HG02970 (cell line): ENCODE measurements around the gene DNAI4.
"Not testable (repeated sequence)": the region's sequence is repeated elsewhere in the genome, so short reads cannot be mapped to it uniquely, and the experiment has no call there.

Source experiments
- ATAC-seq: cut with Tn5 transposase; IDR thresholded peaks from one replicate; pipeline ENCODE4 v1.9.1; 2021; ENCODE audit warnings: mild to moderate bottlenecking, moderate library complexity, moderate number of reproducible peaks; ENCODE audit not compliant: unreplicated experiment, low FRiP score

DNAI4 gene

DNA sequence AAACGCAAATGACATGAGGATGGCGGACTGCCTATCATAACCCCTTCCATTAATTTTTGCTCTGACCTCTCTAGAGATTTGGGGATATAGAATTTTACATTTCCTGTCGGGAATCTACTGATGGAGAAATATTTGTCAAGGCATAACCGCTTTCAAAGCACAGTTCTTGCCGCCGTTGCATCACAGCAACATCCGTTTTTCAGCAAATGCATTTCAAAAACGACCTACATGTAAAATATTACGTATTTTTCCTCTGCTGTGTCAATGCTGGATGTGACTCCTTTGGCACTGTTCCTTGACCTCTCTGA lies 5.0 kb upstream of the DNAI4 start:
- no peak for ATAC-seq

GRCh38 chr1:66929146-66929688 lies 4.6 kb upstream of the DNAI4 start:
- ATAC-seq, result no peak

DNA sequence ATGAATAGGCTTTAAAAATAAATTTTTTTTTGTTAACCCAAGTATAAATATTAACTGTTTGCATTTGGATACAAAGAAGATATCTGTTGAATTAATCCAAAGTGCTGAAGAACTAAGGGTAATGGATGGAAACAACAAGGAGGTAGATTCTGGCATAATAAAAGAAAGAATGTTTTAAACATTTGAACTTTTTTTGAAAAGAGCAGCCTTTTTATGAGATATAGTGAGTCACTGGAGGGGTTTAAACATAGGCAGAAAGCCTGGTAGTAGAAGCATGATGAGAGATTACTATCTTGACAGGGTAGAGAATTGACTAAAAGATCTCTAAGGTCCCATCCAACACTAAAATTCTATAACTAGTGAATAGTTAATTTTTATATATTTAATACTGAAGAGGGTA lies 2.9 kb upstream of the DNAI4 start:
- ATAC-seq, result no peak

DNA sequence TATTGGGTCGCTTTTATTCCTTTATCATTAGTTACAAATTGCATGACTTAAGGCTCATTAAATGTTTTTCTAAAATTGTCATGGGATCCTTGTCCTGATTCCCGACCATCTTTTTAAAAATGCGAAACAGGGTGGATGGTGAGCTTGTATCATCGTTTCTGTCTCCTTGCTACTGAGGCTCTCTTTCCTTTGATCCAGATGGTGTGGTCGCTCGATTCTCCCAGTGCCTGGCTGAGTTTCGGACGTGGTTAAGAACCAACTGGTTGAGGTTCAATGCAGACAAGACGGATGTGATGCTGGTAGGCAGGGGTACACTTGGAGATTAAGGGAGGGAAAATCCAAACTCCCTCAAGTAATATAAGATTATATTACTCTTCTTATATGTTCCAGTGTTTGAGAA lies 1.3 kb upstream of the DNAI4 start:
- no peak for ATAC-seq

GRCh38 chr1:66925558-66925910 lies 878 bp upstream of the DNAI4 start:
- ATAC-seq, result no peak

GRCh38 chr1:66920543-66920942 lies 4.1 kb downstream of the DNAI4 start:
- no peak for ATAC-seq

GRCh38 chr1:66919828-66920227 lies 4.8 kb downstream of the DNAI4 start:
- no peak for ATAC-seq

- no peak for ATAC-seq
Observed at GRCh38 chr1:66919063-66919462, 5.6 kb downstream of the DNAI4 start.

DNA sequence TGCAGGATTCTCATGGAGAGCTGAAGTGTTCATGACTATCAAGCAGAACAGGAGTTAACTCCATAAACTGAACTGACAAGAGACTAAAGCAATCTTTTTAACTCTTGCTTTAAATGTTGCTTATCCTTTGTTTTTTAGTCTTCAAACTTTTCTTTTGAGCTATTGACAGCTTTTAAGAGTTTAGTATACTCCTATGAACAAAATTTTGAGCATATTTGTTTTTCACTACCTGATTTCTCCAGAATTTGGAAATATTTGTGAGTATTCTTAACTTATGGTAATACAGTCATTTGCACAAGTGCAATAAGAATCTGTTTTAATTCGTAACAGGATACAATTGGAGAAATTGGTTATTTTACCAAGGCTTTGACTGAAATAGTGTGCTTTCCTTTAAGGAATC lies 7.2 kb downstream of the DNAI4 start:
- ATAC-seq, result no peak

- ATAC-seq, result no peak
Observed at GRCh38 chr1:66916320-66916719, 8.3 kb downstream of the DNAI4 start.

DNA sequence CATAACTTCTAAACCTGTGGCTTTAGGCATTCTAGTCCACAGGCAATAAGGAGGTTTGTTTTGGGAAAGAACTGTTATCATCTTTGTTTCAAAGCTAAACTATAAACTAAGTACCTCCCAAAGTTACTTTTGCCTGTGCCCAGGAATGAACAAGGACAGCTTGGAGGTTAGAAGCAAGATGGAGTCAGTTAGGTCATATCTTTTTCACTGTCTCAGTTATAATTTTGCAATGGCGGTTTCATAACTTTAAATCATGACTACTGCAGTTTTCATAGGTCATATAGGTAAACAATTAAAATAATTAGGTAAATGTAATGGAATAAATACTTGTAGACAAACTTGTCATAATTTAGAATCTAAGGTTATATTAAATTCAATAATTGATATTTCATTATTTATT lies 9.5 kb downstream of the DNAI4 start:
- not testable (repeated sequence) for ATAC-seq

DNA sequence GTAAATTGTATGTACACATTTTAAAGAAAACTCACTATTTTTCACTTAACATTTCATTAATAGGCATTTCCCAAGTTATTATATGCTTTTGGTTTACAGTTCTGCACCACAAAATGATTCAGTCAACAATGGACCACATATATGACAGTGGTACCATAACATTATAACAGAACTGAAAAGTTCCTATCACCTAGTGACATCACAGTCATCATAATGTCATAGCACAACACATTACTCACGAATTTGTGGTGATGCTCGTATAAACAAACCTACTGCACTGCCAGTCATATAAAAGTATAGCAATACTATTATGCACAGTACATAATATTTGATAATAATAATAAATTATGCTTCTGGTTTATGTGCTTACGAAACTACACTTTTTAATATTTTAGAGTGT lies 30.9 kb downstream of the DNAI4 start:
- ATAC-seq, result no peak

- ATAC-seq, result no peak
Observed at GRCh38 chr1:66890621-66891020, 34.0 kb downstream of the DNAI4 start.

GRCh38 chr1:66889030-66889429 lies 35.6 kb downstream of the DNAI4 start:
- ATAC-seq, result no peak

- no peak for ATAC-seq
Observed at GRCh38 chr1:66876664-66877063, 48.0 kb downstream of the DNAI4 start.

DNA sequence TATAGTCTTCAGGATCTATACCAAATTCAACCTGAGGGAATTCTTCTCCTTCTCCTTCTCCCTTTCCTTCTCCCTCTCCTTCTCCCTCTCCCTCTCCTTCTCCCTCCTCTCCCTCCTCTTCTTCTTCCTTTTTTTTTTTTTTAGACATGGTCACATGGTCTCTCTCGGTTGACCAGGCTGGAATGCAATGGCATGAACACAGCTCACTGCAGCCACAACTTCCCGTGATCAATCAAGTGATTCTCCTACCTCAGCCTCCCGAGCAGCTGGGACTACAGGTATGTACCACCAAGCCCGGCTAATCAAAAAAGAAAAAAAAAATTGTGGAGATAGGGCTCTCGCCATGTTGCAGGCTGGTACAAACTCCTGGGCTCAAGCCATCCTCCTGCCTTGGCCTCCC lies 51.5 kb downstream of the DNAI4 start:
- no peak for ATAC-seq

DNA sequence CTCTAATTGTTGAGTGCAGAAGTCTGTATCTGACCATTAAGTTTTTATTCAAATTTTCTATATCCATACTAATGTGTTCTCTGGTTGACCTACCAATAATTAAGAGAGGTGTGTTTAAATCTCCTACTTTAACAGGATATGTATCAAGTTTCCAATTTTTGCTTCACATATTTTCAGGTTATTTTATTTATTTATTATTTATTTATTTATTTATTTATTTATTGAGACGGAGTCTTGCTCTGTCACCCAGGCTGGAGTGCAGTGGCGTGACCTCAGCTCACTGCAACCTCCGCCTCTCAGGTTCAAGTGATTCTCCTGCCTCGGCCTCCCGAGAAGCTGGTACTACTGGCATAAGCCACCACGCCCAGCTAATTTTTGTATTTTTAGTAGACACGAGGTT lies 52.6 kb downstream of the DNAI4 start:
- not testable (repeated sequence) for ATAC-seq

- ATAC-seq, result no peak
Observed at GRCh38 chr1:66867501-66867900, 57.2 kb downstream of the DNAI4 start.

DNA sequence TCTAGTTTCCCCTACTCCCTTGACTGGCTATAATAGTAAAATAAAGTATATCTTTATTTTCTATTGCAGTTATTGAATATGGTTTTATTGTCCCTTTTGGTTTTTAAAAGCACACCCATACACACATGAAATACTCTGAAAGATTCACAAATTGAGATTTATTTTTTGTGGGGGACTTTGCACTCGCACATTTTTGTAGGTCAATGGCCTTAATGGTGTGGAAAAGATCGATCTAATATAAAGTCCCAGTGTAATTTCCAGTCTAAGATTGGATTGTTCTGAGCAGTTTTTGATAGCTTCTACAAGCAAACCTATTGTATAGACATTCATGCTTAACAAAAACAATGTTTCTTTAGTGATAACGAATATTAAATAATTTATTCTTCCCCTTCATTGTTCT lies 64.1 kb downstream of the DNAI4 start:
- ATAC-seq, result no peak

GRCh38 chr1:66853379-66853778 lies 71.3 kb downstream of the DNAI4 start:
- no peak for ATAC-seq

DNA sequence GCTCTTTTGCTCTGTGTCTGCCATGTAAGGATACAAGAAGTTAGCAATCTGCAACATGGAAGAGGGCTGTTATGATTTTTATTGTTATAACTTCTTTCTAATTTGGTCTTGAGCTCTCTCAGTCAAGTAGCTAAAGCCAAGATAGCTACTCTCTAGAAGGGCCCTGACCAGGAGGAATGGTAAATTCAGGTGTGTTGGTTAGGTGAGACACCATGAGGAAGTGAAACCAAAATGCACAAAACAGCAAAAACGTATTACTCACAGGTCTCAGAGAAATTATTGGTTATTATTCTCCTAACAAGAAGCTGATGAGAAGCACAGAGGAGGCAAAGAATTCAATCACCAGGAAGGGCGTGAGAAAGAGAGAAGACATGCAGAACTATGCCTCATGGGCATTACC lies 71.8 kb downstream of the DNAI4 start:
- ATAC-seq, result no peak

DNA sequence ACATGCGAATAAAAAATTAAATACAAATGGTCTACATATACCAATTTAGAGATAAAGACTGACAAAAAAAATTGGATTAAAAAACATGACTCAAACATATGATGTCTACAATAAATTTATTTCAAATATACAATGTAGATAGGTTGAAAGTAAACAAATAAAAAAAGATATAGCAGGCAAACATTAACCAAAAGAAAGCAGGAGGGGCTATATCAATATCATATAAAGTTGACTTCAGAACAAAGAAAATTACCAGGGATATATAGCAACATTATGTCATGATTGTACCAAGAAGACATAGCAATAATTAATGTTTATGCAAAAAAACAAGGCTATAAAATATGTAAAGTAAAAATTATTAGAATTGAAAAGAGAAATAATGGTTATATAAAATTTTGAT lies 73.7 kb downstream of the DNAI4 start:
- no peak for ATAC-seq

- ATAC-seq, result no peak
Observed at GRCh38 chr1:66848193-66848592, 76.5 kb downstream of the DNAI4 start.

DNA sequence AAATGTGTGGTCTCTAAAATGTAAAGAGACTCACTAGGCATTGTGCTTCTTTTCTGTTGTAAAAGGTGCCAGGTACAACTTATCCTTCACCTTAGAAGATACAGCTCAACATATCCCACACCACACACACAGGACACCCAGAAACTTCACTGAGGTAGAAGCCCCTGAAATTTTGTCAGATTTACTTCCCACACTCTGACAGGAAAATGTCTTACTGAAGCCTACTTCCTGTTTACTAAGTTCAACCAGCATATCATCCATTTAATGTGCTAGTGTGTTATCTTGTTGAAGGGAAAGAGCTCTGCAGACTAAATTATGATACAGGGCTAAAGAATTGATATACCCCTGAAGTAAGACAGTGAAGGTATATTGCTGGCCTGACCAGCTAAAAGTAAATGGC lies 83.7 kb downstream of the DNAI4 start:
- no peak for ATAC-seq
